HG03575 (cell line): ENCODE data around the gene PIAS3.
"Not testable (repeated sequence)": the region's sequence is repeated elsewhere in the genome, so short reads cannot be mapped to it uniquely, and the experiment has no call there.

ENCODE experiments used
- ATAC-seq: cut with Tn5 transposase; IDR thresholded peaks from one replicate; pipeline ENCODE4 v1.9.1; 2021; ENCODE audit not compliant: unreplicated experiment, insufficient number of reproducible peaks, low FRiP score; ENCODE audit errors: extremely low read depth

The PIAS3 gene

GRCh38 chr1:145828367-145829026, 30.4 kb downstream of the PIAS3 start:
- no peak for ATAC-seq

DNA sequence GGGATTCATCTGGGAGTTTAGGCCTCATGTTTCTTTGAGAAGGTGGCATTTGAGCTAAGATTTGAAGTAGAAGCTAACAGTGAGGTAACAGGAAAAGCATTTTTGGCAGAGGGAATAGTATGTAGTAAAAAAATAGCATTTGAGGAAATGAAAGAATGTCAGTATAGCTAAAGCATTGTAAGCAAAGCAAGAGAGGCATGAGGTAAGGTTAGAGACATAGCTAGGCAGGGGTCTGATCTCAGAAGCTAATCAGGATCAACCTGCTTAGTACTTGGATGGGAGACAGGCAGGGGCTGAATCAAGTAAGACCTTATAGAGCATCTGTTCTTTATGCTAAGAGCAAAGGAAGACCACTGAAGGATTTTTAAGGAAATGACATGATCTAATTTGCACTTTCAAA, 30.9 kb downstream of the PIAS3 start:
- no peak for ATAC-seq

DNA sequence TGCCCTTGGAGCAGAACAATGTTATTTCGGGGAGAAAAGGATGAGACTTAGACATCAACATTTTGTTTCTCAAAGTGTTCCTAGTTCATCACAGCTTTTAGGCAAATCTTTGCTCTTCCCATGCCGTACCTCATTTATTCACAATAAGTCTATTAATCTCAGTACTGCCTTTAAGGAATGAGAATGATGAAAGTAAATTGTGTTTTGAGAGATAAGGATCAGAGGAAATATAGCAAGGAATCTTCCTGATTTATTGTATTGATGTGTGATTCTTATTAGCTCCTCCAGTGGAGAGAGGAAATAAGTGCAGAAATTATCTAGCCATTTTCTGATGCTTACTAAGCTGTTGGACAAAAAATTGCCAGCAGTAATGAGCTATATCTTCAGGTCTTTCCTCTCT, 32.9 kb downstream of the PIAS3 start:
- no peak for ATAC-seq

DNA sequence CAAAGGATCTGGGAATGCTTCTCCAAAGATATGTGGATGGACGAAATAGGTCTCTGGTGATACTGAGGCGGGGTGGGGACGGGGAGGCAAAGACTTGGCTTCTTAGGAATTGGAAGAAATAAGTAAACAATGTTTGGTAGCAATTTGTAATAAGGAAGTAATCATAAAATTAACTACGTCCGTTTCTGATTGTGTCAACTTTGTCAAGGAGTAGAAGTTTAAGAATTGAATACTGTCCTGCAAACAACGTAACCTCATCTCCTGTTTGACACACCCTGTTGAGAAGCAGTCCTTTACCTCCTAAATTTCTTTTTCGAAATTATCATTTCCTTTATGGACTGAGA, 34.4 kb downstream of the PIAS3 start:
- no peak for ATAC-seq

DNA sequence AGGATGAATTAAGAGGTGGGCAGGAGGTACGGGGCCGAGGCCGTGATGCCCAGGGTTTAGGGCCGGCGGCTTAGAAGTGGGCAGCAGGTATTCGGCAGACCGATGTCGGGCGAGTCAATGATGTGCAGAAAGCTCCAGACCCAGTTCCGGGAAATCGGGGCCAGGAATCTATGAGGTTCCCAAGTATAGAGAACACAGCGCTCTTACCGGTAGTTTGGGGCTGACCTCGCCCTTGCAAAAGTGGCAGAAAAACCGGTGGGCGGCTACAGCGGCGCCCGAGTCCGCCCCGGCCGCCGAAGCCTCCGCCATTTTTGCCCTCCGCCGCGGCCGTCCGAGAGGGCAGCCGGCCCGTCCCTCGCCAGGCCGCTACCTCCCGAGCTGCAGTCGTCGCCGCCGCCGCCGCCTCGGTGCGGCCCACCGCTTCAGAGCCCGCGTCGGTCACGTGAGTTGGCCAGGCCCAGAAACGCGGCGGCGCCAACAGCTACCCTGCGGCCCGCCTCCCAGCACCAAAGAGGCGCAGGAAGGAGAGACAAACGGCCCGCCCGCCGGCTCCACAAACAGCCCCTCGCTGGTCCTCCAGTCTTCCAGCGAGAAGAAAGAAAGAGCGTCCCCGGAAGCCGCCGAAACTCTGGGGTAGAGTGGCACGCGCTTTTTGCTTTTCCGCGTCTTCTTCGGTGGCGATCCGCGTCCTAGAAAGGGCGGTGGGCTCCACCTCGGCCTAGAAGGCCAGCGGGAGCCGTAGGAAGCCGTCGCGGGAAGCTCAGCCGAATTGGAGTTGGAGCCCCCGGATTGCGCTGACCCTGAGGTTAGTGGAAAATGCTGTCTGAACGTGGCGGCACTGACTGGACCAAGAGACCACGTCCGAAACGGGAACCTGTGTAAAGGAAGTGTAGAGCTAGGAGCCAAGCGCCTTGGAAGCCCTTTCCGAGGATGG, 35.0 kb downstream of the PIAS3 start, which contains the start of the genes POLR3C and RNF115:
POLR3C (plus strand) TSS at position 636 of the 934 bp plus-strand sequence. CDS start 1,577 bp downstream, outside the sequence.
RNF115 (minus strand) TSS at position 531 of the 934 bp plus-strand sequence; CDS start at position 309, 222 bp downstream.
- no peak for ATAC-seq

DNA sequence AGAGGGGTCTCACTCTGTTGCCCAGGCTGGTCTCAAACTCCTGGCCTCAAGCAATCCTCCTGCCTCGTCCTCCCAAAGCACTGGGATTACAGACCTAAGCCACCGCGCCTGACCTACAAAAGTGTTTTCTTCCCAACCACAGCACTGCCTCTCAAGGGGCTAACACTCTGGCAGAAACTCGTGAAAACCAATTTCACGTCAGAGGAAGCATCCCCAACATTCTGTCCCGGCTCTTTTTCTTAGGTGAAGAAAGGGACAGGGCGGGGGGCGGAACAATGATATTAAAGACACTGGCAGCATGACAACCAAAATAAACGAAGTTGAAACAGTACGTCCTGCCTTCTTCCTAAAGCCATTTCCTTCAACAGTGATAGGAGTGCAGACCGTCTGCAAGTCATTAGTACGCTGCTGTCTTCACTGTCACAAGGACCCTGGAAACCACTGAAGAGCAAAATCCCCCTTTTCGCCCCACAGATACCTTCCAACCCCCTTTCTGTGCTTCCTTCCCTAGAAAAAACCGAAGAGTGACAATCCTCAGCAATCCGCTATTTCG, 36.0 kb downstream of the PIAS3 start:
- ATAC-seq: not testable (repeated sequence)

DNA sequence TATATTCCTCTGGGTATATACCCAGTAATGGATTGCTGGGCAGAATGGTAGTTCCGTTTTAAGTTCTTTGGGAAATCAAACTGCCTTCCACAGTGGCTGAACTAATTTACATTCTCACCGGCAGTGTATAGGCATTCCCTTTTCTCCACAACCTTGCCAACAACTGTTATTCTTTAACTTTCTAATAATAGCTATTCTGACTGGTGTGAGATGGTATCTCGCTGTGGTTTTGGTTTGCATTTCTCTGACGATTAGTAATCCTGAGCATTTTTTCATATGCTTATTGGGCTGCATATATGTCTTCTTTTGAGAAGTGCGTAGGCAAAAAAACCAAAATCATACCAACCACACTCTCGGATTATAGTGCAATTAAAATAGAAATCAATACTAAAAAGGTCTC, 40.8 kb downstream of the PIAS3 start:
- not testable (repeated sequence) for ATAC-seq

DNA sequence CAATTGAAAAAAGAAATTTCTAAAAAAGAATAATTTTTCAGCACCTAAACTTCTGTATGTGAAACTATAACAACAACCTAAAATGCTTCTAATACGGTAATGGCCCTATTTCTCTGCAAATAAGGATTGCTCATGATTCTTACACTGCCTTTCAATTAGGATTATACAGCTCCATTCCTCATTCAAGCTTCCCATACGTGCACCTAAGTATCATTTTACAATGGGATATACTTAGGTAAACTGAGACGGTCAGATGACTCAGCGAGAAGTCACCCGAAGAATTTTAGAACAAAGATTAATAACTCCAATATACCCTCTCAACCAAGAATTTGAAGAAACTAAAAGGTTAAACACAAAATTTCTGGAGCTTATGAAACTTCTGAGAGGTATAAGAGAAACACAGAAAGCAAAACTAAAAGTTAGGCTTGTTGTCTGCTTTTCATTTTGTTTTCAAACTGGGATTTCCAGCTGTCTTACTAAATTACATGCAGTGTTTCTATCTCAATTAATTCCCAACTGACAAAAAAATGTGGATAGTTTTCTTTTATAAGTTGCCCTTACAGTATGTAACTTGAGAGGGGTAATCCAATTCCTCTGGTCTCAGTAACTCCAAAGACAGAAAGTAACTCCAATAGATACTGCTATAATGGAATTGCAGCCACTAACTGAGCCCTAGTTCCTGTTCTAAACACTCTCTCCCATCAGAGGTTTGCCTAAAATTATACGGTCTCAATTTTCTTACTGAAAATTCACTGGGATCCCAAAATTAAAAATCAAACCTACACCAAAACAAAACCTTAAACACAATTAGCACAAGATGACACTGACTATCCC, 45.7 kb downstream of the PIAS3 start:
- not testable (repeated sequence) for ATAC-seq

DNA sequence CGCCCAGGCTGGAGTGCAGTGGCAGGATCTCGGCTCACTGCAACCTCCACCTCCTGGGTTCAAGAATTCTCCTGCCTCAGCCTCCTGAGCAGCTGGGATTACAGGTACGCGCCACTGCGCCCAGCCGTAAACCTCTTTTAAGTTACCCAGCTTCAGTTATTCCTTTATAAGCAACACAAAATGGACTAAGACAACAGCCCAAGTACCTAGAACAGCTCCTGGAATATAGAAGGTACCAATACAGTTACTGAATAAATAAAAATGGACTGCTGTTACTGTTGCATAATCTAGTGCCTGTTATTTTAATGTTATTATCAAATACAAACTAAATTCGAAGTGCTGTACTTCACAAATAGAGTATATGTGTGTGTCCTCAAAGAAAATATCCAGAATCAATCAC, 52.0 kb downstream of the PIAS3 start:
- no peak for ATAC-seq

- no peak for ATAC-seq
These were observed 52.5 kb downstream of the PIAS3 start for GRCh38 chr1:145806408-145806807.

DNA sequence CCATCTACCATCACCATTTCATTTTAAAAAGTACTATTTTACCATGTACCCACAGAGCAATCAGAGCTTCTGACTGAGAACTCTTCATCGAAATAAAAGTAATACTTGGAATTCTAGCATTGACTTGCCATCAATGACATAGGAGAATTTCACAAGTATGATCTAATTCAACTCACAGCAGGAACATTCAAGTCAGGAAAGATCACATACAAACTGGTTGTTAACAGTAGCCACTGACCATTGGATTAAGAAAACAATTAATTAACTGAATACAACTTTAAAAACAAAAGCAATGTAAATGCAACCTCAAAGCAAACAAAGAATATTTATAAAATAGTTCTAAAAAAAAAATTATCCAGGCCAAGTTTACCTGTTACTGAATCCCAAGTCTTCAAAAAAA, 53.8 kb downstream of the PIAS3 start:
- ATAC-seq: no peak

DNA sequence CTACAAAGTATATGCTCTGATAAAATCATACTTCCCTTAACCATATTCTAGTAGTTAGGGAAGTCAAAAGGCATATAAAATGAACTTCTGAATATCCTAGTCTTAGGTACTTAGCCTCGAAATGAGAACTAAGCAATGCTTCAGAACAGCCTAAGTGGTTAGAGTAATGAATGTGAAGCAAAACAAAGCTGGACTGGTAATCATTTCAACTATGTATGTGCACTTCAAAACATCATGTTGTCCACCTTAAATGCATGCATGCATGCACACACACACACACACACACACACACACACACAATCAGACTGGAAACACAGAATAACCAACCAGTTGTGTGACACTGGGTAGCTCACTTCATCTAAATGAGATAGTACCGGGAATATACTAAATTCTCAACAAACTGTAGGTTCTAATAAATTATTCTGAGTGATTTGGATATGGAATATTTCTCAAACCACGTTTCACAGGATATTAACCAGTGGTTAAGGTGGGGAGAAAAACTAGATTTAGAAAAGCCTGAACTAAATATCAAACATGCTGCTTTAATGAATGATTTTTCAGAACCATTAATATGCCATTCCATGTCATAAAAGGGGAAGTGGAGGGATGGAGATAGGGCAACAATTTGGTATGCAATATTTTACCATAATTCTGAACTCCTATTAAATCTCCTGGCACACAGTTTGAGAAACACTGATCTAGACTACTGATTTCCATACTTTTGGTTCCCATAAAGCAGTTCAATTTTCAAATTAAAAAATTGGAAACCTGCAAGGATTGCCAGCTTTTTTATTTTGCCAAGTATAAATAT, 54.4 kb downstream of the PIAS3 start:
- no peak for ATAC-seq

DNA sequence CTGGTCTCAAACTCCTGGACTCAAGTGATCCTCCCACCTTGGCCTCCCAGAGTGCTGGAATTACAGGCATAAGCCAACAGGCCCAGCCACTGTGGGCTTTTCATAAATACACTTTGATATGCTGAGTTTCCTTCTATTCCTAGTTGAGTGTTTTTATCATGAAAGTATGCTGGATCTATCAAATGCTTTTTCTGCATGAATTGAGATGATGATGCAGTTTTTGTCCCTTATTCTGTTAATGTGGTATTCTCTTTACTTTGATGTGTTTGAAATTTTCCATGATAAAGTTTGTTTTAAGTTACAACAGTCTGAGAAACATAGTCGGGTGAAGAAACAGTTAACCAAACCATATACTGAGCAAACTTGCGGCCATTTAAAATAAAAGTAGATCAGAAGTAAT, 59.1 kb downstream of the PIAS3 start:
- ATAC-seq: no peak
